ENCODE results near the gene CMBL.
"Not testable (repeated sequence)": the region's sequence is repeated elsewhere in the genome, so short reads cannot be mapped to it uniquely, and the experiment has no call there.

Gene CMBL

DNA sequence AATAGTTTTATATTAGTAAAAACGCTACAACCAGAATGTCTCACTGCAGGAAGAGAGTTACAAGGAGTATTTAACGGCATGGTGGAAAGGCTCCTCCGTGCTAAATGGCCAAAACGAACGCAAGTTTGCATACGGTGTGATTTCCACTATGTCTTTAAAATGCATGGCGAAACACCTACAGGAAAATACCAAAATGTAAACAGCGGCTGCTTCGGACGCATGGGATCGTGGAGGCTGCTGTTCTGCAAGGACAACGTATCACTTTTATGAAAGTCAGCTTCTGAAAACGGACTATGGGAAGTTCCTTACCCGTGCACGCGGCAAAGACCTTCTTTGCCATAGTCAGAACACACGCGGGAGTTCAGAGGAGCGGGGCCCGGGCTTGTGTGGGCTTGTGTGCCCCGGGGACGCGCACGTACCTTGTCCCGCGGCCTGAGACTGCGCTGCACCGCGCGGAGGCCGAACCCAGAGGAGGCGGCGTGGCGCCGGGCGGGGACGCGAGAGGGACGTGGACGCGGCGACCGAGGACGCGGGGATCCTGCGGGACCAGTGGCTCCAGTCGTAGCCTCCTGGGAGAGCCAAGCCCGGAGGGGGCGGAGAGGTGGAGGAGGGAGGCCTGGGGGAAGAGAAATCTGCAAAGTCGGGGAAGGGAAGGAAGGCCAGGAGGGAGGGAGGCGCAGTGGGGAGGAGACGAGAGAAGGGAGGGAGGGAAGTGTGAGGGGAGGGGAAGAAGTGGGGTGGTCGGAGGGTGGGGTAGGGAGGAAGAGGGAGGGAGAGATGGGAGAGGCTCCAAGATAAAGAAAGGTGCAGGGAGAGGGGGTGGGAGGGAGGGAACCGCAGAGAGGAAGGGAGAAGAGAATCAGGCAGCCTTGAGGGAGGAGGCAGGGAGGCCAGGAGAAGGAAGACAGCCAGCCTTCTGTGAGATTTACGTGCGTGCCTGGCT lies at the start of gene CMBL:
Gene CMBL, minus strand, starts transcription at position 697 of the 943 bp plus-strand sequence. CDS start 17,140 bp downstream, outside the sequence.
- DNase-seq, result peak; percentile 71 to 73

DNA sequence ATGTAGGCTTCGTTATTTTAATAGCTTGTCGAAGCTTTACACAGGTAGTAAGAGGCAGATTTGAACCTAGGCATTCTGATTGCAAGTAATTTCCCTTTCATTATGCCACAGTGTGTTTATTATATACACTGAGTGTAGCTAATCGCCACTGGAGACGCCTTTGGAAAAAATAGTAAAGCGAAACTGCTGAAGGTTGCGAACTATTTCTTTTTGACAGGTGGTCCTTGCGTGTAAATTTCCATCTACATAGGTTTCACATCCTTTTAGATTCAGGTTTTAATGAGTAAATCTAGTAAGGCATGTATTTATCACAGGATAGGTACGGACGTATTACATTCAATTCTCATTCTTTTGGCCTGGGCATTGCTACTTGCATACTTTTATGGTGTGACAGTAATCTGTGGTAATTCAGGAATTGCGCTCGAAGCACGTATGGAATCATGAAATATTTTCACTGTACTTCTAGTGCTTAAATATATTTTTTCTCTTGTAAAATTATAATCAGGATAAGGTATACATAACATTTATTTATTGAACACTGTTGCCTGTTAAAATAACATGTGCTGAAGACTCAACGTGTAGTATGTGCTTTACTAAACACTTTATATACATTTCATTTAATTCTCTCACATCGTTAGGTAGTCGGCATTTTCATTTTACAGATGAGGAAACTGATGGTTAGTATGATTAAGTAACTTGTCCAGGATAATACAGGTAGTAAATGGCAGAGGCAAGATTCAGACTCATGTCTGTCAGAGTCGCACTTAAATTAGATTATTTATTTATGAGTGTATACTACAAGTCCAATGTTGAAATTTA lies 47.6 kb upstream of the CMBL start:
- no peak for DNase-seq

DNA sequence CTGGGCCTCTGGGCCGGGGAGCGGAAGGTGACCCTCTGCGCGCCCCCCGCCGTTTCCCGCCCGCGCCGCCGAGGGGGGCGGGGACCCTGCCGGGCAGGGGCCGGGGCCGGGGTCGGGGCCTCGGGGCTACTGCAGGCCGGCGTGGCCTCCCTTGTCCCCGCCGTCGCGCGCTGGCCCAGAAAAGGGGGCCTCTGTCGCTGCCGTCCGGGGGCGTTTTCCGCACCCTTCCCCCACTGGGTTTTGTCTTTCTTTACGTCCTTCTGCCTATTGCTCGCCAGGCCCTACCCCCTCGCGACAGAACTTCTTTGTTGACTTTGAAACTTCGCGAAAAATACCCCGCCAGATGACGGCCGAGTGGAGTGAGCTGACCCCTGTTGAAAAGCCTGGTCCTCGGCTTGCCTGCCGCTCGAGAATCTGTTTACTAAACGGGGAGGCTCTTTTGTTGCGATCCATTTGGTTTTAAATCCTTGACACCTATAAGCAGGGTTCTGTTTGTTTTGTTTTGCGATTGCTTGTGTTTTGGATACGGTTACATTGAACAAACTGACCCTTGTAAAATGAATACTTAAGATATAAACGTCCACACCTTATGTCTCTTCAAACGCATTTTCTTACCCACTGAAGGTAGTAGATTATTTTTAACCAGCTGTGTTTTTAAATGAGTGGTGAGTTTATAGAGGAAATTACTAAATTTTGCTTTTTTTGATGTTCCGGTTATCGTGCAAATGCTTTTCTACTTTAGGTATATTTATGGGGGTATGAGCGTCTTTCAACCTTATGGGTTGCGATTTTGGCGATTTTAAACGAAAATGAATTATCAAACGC lies 46.6 kb upstream of the CMBL start:
- DNase-seq, result peak; percentile 65 to 74

GRCh38 chr5:10353241-10354047 lies 45.7 kb upstream of the CMBL start, which contains the start of gene MARCHF6:
Gene MARCHF6, plus strand, starts transcription at chr5:10353695. Its CDS starts 204 bp downstream, at chr5:10353899.
- peak; percentile 99 for DNase-seq

- peak in 1 of 2 experiments; percentile 65 for DNase-seq
Measured at GRCh38 chr5:10352430-10353240, 44.9 kb upstream of the CMBL start.

DNA sequence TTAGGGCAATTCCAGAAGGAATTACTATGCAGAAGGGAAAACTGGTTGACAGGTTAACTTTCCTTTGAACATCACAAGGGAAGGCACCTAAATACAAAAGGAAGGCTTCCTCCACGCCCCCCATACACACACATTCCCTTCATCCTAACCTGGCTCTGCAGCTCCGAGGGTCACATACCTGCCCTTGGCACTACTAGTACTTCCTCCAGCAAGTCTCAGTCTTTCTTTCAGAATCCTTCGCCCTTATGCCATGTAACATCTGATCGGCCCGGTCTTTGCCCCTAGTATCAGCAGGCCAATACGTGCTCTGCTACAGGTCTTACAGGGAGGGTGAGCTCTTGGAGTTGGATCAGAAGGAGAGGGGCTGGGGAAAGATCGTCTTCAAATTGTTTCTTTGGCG lies 44.2 kb upstream of the CMBL start:
- no peak for DNase-seq

DNA sequence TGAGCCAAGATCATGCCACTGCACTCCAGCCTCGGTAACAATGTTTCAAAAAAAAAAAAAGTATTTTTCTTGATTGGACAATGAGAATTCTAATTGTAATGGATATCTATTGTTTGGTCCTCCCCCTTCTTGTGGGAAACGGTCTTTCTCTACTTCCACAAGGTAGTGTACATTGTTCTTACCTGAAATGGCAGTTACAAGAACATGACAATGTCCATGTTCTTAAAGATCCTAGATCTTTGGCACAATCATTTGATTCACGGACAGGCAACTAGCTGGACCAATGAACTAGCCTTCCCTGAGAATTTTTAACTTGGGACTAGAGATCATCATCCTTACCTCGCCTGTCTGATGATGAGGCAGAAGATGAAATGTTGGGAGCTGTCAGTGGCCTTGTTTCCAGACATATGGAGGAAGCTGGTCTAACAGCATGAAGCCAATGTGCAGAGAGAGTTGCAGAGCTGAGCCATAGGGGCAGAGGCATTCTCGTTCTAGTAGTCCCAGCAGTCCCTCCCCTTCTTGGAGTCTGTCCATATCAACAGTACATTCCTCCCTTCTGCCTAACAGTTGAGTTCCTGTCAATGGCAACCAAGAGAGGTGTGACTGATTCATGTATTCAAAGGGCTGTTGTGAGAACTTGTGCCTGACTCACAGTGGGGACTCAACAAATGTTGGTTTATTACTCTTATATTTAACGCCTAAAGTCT lies 43.6 kb upstream of the CMBL start:
- peak; percentile 70 to 90 for DNase-seq

GRCh38 chr5:10348258-10348657 lies 40.6 kb upstream of the CMBL start:
- DNase-seq, result no peak

GRCh38 chr5:10344461-10345106 lies 36.9 kb upstream of the CMBL start:
- not testable (repeated sequence) for DNase-seq

DNA sequence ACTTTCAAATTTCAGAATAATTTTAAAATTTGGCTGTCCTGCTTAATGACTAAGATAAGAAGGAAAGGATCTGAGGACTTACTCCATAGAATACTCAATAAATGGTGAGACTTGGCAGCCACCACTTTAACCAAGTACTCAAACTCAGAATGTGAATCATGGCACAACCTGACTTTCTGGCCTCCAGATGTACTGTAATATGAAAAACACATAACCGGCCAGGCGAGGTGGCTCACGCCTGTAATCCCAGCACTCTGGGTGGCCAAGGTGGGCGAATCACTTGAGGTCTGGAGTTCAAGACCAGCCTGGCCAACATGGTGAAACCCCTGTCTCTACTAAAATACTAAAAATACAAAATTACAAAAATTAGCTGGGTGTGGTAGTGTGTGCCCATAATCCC lies 35.8 kb upstream of the CMBL start:
- no peak for DNase-seq

DNA sequence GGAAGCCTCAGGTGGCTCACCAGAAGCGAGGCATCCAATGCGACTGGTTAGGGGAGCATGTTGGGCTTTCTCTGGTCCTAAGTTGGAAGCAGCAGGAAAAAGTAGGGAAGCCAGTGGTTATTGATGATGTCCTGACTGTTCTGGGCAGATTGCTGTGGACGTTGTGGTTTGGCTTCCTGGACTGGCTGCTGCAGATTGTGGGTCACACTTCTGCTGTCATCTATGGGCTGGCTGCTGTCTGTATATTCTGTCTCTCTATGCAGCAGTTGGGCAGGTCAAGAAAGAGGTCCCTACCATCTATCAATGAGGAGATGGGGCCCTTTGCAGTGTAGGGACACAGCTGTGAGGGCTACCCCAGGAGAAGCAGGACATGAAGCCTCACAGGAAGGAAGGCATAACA lies 32.3 kb upstream of the CMBL start:
- DNase-seq, result no peak

- no peak for DNase-seq
Measured at GRCh38 chr5:10339058-10339811, 31.5 kb upstream of the CMBL start.

DNA sequence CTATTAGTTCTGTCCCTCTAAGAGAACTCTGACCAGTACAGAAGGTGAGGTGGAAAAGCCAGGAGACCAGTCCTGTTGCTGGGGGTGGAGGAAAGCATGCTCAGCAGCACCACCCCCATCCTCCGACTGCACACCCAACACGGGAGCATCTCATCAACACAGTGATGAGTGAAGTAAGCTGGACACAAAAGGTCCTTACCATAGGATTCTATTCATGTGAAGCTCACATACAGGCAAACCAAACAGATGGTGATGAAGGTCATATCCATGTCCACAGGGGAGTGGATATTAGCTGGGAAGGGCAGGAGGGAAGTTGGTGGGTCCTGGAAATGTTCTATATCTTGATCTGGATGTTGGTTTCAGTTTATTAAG lies 31.0 kb upstream of the CMBL start:
- no peak for DNase-seq

DNA sequence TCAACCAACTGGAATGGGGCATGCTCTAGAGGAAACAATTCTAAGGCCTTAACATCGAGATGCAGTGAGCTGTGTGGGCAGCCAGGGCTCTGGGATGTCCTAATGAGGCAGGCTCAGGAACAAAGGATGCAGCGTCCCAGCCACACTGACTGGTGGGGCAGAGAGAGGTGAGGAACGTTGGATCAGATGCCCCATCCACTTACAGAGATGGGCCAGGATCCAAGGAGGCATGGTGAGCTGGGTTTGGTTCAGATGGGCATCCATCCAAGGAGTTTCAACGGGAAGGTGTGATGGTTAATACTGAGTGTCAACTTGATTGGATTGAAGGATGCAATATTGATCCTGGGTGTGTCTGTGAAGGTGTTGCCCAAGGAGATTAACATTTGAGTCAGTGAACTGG lies 30.3 kb upstream of the CMBL start:
- DNase-seq, result no peak

DNA sequence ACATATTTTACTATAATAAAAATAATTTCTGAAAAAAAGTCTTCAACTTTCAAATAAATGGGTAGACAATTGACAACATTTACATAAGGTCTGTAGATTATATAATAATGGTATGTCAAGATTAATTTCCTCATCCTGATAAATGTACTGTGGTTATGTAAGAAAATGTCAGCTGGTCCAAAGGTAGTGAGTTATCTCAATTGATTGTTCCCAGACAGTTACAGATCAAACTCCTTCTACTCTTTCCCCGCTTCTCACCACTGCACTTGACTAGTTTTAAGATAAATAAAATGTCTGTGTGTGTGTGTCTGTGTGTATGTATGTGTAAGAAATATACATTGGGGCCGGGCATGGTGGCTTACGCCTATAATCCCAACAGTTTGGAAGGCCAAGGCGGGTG lies 29.4 kb upstream of the CMBL start:
- no peak for DNase-seq

- no peak for DNase-seq
Measured at GRCh38 chr5:10335711-10336470, 28.2 kb upstream of the CMBL start.

GRCh38 chr5:10334831-10335230 lies 27.1 kb upstream of the CMBL start:
- no peak for DNase-seq

Data from NCI-H446 (cell line).